AG09319 (cell line): ENCODE measurements around the gene RAD51D.
"Not testable (repeated sequence)": the region's sequence is repeated elsewhere in the genome, so short reads cannot be mapped to it uniquely, and the experiment has no call there.

Source experiments
- DNase-seq: peaks from one replicate; pipeline ENCODE4 v3.0.0-alpha.2; 2010; ENCODE audit warnings: low read depth; ENCODE audit errors: extremely low read depth
- CTCF ChIP-seq: IDR thresholded peaks from 2 replicates; pipeline ENCODE4 v1.5.1; 2011; ENCODE audit warnings: low read depth, mild to moderate bottlenecking, inconsistent platforms, low read length, moderate library complexity

The RAD51D gene

GRCh38 chr17:35161281-35161761 is 41.7 kb upstream of the RAD51D start:
- no peak for TF ChIP-seq CTCF
- DNase-seq = no peak

GRCh38 chr17:35160354-35161201 is 40.9 kb upstream of the RAD51D start:
- no peak for DNase-seq
- TF ChIP-seq CTCF = no peak

- TF ChIP-seq CTCF = no peak
- no peak for DNase-seq
Observed at GRCh38 chr17:35159940-35160339, 40.3 kb upstream of the RAD51D start.

- no peak for TF ChIP-seq CTCF
- no peak for DNase-seq
Observed at GRCh38 chr17:35155246-35155645, 35.6 kb upstream of the RAD51D start.

GRCh38 chr17:35154196-35155165 is 34.8 kb upstream of the RAD51D start:
- TF ChIP-seq CTCF = no peak
- DNase-seq = no peak

GRCh38 chr17:35152421-35153140 is 32.9 kb upstream of the RAD51D start:
- no peak for DNase-seq
- TF ChIP-seq CTCF = no peak

GRCh38 chr17:35151080-35151479 is 31.4 kb upstream of the RAD51D start:
- DNase-seq = not testable (repeated sequence)
